GM18505 (cell line): ENCODE measurements around the gene INSYN1.
"Not testable (repeated sequence)": the region's sequence is repeated elsewhere in the genome, so short reads cannot be mapped to it uniquely, and the experiment has no call there.

Source experiments
- ATAC-seq: cut with Tn5 transposase; IDR thresholded peaks from one replicate; pipeline ENCODE4 v1.9.1; 2021; ENCODE audit not compliant: unreplicated experiment
- POLR2A ChIP-seq: IDR thresholded peaks from 4 replicates; pipeline ENCODE4 v1.6.1; 2011; ENCODE audit warnings: borderline replicate concordance; ENCODE audit not compliant: insufficient read depth, insufficient read length; ENCODE audit errors: extremely low read depth

The INSYN1 gene

GRCh38 chr15:73786538-73786937, 33.4 kb upstream of the INSYN1 start:
- TF ChIP-seq POLR2A = no peak
- ATAC-seq = no peak

DNA sequence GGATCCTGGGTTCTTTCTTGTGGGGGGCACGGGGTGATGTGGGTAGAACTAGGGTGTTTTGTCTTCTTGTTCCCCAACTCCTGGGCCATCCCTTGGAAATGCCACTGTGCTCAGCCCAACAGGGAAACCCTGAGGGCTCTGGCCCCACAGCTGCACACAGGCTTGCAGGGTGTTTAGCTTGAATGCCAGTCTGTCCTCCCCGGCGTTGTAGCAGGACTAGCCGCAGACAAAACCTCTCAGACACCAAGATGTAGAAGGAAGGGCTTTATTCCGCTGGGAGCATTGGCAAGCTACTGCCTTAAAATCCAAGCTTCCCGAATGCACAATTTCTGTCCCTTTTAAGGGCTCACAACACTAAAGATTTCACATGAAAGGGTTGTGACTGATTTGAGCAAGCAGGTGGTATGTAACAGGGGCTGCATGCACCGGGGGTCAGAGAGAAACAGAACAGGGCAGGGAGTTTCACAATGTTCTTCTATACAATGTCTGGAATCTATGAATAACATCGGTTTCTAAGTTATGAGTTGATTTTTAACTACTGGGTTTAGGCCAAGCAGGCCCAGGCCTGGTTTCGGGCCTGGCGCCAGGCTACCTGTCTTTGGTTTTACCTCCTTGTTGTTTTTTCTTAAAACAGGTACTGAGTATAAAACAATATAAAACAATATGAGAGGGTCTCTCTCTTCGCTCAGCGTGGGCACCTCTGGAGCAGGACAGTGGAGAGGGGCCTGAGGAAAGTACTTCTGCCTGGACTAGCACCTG, 32.3 kb upstream of the INSYN1 start:
- not testable (repeated sequence) for ATAC-seq

DNA sequence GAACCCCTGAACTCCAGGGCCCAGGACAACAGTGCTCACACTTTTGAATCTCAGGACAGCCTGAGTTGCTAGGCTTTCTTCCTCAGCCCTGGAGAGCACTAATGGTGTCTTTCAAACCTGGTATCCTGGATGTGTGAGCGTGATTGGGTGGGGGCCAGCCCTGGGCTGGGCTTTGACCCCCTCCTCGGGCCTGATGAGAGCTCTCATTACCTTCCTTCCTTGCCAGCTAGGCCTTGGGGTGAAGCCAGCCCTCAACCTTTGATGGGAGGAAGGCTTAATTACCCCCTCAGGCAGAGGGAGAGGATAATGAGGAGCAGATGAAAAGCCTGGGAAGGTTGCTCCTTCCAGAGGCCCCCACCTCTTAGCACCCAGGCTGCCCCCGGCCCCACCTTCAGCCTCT, 31.1 kb upstream of the INSYN1 start:
- no peak for ATAC-seq
- no peak for TF ChIP-seq POLR2A

- no peak for ATAC-seq
- TF ChIP-seq POLR2A = no peak
Measured at GRCh38 chr15:73782344-73782959, 29.3 kb upstream of the INSYN1 start.

- no peak for ATAC-seq
- TF ChIP-seq POLR2A = no peak
Measured at GRCh38 chr15:73781038-73781925, 28.1 kb upstream of the INSYN1 start.

DNA sequence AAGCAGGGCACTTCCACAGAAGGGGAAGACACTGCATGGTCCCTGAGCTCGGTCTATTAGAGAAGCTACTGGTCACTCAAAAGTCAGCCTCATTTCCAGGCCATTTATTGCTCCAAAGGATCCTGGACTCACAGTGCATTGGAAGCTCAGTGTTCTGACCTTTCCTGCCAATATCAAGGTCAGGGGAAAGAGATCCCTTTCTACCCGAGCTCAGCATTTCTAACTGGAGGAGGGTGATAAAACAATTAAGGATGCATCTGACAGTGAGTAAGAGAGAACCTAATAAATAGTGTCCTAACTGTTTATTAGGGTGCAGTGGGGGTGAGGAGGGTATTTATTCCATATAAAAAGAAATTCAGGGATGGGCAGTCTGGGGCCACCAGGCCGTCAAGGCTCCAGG, 26.8 kb upstream of the INSYN1 start:
- ATAC-seq = no peak
- no peak for TF ChIP-seq POLR2A

DNA sequence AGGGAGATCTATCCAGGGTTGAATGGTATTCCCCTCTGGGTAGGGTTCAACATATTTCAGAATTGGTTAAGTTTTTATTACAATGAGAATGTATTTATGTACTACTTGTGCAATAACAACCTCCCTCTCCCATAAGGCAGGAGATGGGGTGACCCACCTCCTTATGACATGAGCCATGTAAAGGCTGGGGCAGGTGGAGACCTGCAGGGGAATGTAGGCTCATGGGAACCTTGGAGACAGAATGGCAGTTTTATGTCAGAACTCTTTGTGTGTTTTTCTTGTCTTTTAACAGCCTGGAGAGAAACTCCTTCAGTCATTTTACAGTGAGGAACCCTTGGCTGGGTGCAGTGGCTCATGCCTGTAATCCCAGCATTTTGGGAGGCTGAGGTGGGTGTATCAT, 24.6 kb upstream of the INSYN1 start:
- ATAC-seq = no peak
- TF ChIP-seq POLR2A = no peak

DNA sequence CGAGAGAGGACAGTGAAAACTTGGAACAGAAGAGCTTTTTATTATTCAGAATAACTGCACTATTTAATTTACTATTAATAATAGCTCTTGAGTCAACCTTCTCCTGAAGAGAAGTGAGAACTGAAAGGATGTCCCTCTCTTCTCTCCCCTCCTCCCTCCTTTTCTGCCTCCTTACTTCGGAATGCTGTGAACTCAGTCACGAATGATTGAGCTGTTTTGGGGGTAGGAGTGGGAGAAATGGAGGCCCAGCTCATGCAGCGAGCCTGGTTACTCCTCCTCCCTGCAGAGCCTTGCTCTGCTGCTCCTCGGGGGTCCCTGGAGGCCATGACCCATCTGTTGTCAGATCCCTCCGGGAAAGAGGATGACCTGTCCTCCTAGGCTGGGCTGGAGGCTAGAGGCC, 20.3 kb upstream of the INSYN1 start:
- no peak for TF ChIP-seq POLR2A
- ATAC-seq = no peak

DNA sequence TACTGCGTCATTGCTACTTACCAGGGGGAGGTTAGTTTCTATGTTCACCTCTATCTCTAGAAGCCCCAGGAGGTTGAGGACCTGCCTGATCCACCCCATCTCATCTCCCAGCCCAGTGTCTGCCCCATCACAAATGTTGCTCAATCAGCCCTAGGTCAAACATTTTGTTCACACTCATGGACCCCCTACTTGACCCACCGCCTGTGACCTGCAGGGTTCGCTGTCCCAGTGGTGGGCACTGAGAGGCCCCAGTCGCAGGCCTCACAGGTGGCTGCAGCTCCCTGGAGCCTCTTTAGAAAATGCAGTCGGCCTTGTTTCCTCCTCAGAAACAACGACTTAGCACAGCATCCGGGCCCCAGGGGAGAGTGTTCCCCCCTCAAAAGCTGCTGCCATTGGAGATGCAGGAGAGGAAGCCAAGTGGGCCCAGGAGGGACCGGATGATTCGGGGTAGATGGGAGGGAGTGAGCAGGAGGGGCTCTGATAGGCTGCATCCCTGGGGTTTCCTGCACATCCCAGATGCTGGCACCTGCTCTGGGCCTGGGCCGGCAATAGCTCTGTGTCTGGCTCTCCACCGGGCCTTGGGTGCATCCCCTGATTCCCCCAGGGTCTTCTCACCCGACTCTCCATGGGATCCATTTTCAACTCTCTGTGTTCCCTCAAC, 18.4 kb upstream of the INSYN1 start:
- no peak for TF ChIP-seq POLR2A
- ATAC-seq = no peak

GRCh38 chr15:73770050-73770449, 16.9 kb upstream of the INSYN1 start:
- TF ChIP-seq POLR2A = no peak

GRCh38 chr15:73767806-73768501, 14.8 kb upstream of the INSYN1 start:
- no peak for ATAC-seq
- no peak for TF ChIP-seq POLR2A

More at GRCh38 chr15:73770050-73770449, 16.9 kb upstream of the INSYN1 start:
- ATAC-seq = no peak

DNA sequence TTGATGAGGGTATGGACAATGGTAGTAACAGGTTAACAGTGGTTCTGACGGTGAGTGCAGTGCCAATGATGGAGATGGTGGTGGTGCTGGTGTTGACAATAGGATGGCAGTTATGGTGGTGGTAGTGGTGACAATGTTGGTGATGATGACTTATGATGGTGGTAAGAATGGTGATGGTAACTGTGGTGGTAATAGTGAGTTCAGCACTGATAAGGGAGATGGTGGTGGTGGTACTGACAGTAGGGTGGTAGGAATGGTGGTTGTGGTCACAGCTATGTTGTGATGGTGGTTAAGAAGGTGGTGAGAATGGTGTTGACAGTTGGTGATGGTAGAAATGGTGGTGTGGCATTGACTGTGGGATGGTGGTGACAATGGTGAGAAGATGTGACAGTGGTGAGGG, 13.4 kb upstream of the INSYN1 start:
- no peak for TF ChIP-seq POLR2A
- no peak for ATAC-seq

DNA sequence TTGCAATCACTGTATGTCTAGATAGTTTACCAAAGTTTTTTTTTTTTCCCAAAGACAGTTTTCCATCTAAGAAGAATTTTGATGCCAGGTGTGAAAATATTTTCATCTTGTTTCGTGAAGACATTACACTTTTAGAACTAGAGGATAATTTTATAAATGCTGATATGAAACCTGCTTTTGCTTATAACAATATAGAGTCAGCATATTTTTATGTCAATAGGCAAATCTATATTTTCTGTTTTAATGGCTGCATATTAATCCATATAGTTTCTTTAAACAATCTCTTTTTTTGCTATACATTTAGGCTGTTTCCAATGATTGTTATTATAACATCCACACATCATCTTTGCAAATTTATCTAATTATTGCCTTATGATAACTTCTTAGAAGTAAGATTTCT, 12.6 kb upstream of the INSYN1 start:
- TF ChIP-seq POLR2A = no peak

More for the DNA sequence above, 12.6 kb upstream of the INSYN1 start:
- no peak for ATAC-seq
